Activated T-helper 1 cell treated with anti-CD3 and anti-CD28 coated beads, Interleukin-2, amount 50 U/mL, for 16 hours (primary cell): ENCODE results near the gene SLC9A4.

Source experiments
- DNase-seq, 2 donors: peaks; one replicate each; pipeline ENCODE4 v3.0.0-alpha.2; 2020; ENCODE audit warnings: low read depth in 1 of 2, low spot score in 1 of 2

Gene SLC9A4

DNA sequence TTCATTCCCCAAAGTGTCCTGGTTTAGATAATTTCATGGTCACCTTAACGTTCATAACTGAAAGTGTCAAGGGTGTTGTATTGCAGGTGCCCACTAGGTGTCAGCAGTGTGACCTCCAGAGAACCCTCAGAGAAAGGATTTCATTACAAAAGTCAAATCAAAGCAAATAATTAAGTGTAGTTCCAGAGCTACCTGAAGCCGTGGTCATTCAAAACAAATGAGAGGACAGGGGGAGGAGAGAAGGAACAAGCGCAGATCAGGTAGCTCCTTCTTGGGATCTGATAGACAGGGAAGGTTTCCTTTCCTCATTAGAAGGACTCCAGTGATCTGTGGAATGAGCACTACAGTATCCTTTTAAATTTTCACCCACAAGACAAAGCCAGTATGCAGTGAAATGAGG lies at the start of gene SLC9A4:
Gene SLC9A4, plus strand, starts transcription at position 207 of the 400 bp plus-strand sequence. CDS start 534 bp downstream, outside the sequence.
- DNase-seq: peak in 1 of 2 donors; percentile 23

DNA sequence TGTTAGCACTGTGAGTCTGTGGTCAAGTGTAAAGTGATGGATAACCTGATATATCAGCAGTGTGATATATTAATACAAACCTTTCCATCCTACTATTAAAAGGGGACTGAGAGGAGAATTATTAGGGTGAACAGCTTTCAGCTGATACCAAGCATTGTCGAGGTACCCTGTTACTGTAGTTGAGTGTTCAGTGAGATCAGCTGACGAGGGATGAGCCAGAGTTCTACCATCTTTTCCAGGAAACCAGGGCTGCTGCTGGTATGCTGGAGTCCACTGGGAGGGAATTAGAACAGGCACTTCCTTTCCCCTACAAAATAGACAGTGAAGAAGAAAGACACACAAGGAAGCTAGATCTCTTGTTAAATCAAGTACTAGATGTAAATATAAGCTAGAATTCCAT lies 49.7 kb upstream of the SLC9A4 start:
- DNase-seq: no peak

- DNase-seq: no peak
Measured at GRCh38 chr2:102424754-102425153, 48.3 kb upstream of the SLC9A4 start.

GRCh38 chr2:102425441-102426132 lies 47.4 kb upstream of the SLC9A4 start:
- DNase-seq: no peak

DNA sequence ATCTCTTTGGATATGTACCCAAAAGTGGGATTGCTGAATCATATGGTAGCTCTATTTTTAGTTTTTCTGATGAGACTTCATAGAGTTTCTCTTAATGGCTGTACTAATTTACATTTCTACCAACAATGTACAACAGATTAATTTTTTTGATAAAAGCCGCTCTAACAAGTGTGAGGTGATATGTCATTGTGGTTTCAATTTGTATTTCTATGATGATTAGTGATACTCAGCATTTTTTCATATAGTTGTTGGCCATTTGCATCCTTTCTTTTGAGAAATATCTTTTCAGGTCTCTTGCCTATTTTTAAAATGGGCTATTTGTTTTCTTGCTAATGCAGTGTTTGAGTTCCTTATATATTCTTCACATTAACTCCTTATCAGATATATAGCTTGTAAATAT lies 45.8 kb upstream of the SLC9A4 start:
- DNase-seq: no peak

DNA sequence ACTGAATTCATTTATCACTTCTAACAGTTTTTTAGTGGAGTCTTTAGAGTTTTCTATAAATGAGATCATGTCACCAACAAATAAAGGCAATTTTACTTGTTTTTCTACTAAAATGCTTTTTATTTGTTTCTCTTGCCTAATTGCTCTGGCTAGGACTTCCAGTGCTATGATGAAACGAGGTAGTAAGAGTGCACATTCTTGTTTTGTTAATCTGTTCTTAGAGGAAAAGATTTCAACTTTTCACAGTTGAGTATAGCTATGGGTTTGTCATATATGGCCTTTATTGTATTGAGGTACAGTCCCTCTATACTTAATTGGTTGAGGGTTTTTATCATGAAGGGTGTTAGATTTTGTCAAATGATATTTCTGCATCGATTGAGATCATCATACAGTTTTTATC lies 44.5 kb upstream of the SLC9A4 start:
- no peak for DNase-seq

GRCh38 chr2:102432386-102432785 lies 40.6 kb upstream of the SLC9A4 start:
- no peak for DNase-seq

DNA sequence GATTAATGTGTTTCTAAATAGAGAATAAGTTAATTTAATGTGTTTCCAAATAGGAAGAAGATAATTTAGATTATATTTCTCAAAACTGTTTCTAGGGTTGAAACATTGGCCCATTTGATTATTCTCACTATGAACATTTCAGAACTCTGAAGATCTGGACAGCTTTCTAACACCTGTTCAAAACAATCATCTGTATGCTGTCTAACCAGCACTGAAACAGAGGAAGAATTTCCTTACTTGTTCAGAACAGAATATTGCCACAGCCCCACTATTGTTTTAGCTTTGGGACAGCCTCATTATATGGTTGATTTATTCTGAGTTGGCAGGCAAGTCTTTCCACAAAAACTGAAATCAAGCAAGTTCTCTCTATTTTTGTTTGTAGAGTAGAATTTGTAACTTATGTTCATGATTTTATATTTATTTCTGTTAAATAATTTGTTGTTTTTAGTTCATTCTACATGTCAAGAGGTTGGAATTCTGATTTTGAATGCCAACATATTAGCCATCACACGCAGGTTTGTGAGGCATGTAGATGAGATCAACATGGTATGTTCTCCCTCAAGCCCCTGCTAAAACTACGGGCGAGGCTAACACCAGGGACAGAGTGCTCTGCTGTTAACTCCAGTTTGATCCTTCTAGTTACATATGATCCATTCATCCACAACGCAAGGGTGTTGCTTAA lies 38.9 kb upstream of the SLC9A4 start:
- DNase-seq: no peak

DNA sequence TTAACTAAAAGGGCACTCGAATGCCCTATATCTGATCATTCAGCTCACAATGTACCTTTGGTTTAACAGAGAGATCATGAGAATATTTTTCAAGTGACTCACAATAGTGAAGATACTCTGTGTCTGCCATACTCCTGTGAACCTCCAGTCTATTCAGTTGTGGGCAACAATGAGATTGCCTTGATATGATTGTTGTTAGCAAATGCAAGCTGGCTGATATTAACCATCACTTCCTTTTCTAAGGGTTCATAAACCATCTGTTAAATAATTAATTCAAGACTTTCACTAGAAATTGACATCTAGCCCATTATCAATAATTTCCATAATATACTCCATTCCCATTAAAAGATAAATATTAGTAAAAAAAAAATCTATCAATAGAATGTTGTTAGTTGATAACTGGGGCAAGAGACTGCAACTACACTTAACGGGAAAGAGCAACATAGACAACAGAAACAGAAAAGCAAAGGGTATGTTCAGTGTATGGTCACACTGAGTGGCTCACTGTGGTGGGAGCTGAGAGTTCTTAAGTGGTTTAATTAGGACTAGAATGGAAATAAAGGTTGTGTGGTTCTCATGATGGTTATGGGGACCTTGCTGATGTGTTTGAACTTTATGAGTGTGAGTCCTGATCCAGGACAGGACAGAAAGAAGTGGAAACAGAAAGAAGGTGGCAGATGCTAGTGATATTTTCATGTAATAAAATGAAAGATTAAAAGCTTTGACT lies 38.2 kb upstream of the SLC9A4 start:
- no peak for DNase-seq

GRCh38 chr2:102435741-102436140 lies 37.3 kb upstream of the SLC9A4 start:
- no peak for DNase-seq

GRCh38 chr2:102436323-102436722 lies 36.7 kb upstream of the SLC9A4 start:
- DNase-seq: no peak

- no peak for DNase-seq
Measured at GRCh38 chr2:102437122-102437521, 35.9 kb upstream of the SLC9A4 start.

- no peak for DNase-seq
Measured at GRCh38 chr2:102438111-102438510, 34.9 kb upstream of the SLC9A4 start.

DNA sequence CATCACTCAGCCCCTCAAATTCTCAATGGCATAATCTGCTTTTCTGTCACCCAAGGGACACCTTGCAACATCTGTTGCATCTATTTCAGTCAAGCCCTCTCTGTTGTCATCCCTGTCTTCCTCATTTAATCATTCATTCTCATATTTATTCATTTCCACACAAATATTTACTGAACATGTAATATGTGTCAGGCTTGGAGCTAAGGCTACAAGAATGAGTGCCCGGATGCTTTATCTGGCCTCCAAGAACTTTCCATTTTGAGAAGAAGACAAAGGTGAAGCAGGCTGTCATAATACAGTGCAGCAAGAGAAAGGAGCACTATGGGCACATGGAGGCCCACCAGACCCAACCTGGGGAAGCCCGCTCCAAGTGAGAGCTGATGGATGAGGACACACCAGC lies 34.4 kb upstream of the SLC9A4 start:
- no peak for DNase-seq

GRCh38 chr2:102439065-102439695 lies 33.8 kb upstream of the SLC9A4 start:
- DNase-seq: no peak

- peak in 1 of 2 donors; percentile 11 for DNase-seq
Measured at GRCh38 chr2:102442967-102443828, 29.8 kb upstream of the SLC9A4 start.

DNA sequence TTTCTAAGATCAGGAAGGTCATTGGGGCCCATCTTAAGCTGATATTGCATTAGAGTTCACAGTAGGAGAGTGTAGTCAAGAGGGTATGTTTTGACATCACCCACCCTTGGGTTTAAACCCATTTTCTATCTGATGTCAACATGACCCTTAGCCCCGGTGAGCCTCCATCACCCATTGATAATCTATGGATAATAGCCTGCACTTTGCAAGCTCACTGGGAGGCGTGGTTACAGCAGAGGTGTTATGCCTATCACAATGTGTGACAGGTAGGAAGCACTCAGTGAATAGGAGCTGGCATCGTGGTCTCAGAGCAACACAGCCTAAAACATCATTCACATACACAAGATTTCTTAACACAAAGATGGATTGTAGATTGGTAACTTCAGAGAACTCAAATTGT lies 28.8 kb upstream of the SLC9A4 start:
- no peak for DNase-seq

GRCh38 chr2:102446936-102447335 lies 26.1 kb upstream of the SLC9A4 start:
- no peak for DNase-seq

GRCh38 chr2:102449370-102449974 lies 23.6 kb upstream of the SLC9A4 start:
- peak; percentile 32 to 34 for DNase-seq

- DNase-seq: no peak
Measured at GRCh38 chr2:102451968-102452367, 21.1 kb upstream of the SLC9A4 start.
